Stimulated activated CD4-positive, alpha-beta T cell treated with anti-CD3 and anti-CD28 coated beads, Interleukin-4, amount 100 ng/mL, for 48 hours (primary cell): Measurements from ENCODE around the gene GAGE12C.
"Not testable (repeated sequence)": the region's sequence is repeated elsewhere in the genome, so short reads cannot be mapped to it uniquely, and the experiment has no call there.

Source experiments
- DNase-seq, 2 donors: peaks; one replicate each; pipeline ENCODE4 v3.0.0-alpha.2; 2020; ENCODE audit warnings: low read depth in 2 of 2

Gene GAGE12C

GRCh38 chrX:49531877-49532276 lies at the start of gene GAGE12C:
Gene GAGE12C (plus strand): TSS chrX:49532177. CDS start chrX:49533332, 1,155 bp downstream.
- not testable (repeated sequence) for DNase-seq

- DNase-seq = not testable (repeated sequence)
These were observed 9.5 kb downstream of the GAGE12C start, which contains the start of gene GAGE12D for GRCh38 chrX:49541433-49541832. Gene GAGE12D (plus strand): TSS chrX:49541733. CDS start chrX:49542888, 1,155 bp downstream.

GRCh38 chrX:49550989-49551388 lies 19.0 kb downstream of the GAGE12C start, which contains the start of gene GAGE12E:
Gene GAGE12E (plus strand): TSS chrX:49551289. CDS start chrX:49552444, 1,155 bp downstream.
- DNase-seq = not testable (repeated sequence)

- not testable (repeated sequence) for DNase-seq
These were observed 28.6 kb downstream of the GAGE12C start, which contains the start of gene GAGE12F for GRCh38 chrX:49560542-49560941. Gene GAGE12F (plus strand): TSS chrX:49560842. CDS start chrX:49561997, 1,155 bp downstream.

- not testable (repeated sequence) for DNase-seq
These were observed 36.8 kb downstream of the GAGE12C start for GRCh38 chrX:49568728-49569127.

GRCh38 chrX:49569152-49569551 lies 37.2 kb downstream of the GAGE12C start:
- not testable (repeated sequence) for DNase-seq

- DNase-seq = not testable (repeated sequence)
These were observed 38.1 kb downstream of the GAGE12C start, which contains the start of gene GAGE12G for GRCh38 chrX:49570100-49570499. Gene GAGE12G (plus strand): TSS chrX:49570400. CDS start chrX:49571555, 1,155 bp downstream.

- DNase-seq = not testable (repeated sequence)
These were observed 47.7 kb downstream of the GAGE12C start, which contains the start of gene GAGE12H for GRCh38 chrX:49579649-49580048. Gene GAGE12H (plus strand): TSS chrX:49579949. CDS start chrX:49581104, 1,155 bp downstream.
